Urothelium cell line (cell line): ENCODE measurements around the gene OCRL.
"Not testable (repeated sequence)": the region's sequence is repeated elsewhere in the genome, so short reads cannot be mapped to it uniquely, and the experiment has no call there.

Experiments used
- DNase-seq: peaks from one replicate; pipeline ENCODE4 v3.0.0; 2011; ENCODE audit warnings: low spot score, mixed read lengths
- FAIRE-seq: peaks from 2 replicates; lab custom pipeline; 2011; peaks lifted over from hg19 to GRCh38; lab: Jason Lieb, UNC

OCRL gene

GRCh38 chrX:129534816-129535578 is 5.1 kb upstream of the OCRL start:
- DNase-seq (peak; percentile 4), FAIRE-seq (no peak)

GRCh38 chrX:129540722-129541184 is 694 bp downstream of the OCRL start:
- FAIRE-seq (no peak), DNase-seq (peak; percentile 3)

- FAIRE-seq: no peak
- DNase-seq: no peak
Observed at GRCh38 chrX:129544780-129545179, 4.7 kb downstream of the OCRL start.

- FAIRE-seq (no peak), DNase-seq (no peak)
Observed at GRCh38 chrX:129545408-129545807, 5.3 kb downstream of the OCRL start.

GRCh38 chrX:129549124-129549523 is 9.1 kb downstream of the OCRL start:
- FAIRE-seq (no peak), DNase-seq (no peak)

- no peak for DNase-seq
- no peak for FAIRE-seq
Observed at GRCh38 chrX:129553619-129554288, 13.7 kb downstream of the OCRL start.

- FAIRE-seq, DNase-seq: not testable (repeated sequence)
Observed at GRCh38 chrX:129554816-129555215, 14.8 kb downstream of the OCRL start.

GRCh38 chrX:129556806-129557315 is 16.8 kb downstream of the OCRL start:
- DNase-seq (no peak), FAIRE-seq (no peak)

GRCh38 chrX:129557844-129558480 is 17.9 kb downstream of the OCRL start:
- FAIRE-seq: no peak
- no peak for DNase-seq

GRCh38 chrX:129559783-129560182 is 19.7 kb downstream of the OCRL start:
- no peak for DNase-seq
- no peak for FAIRE-seq

GRCh38 chrX:129561453-129561852 is 21.4 kb downstream of the OCRL start:
- DNase-seq: no peak
- FAIRE-seq: no peak

- FAIRE-seq: not testable (repeated sequence)
Observed at GRCh38 chrX:129564345-129564744, 24.3 kb downstream of the OCRL start.

GRCh38 chrX:129565046-129565650 is 25.1 kb downstream of the OCRL start:
- FAIRE-seq: no peak
- no peak for DNase-seq

More at GRCh38 chrX:129564345-129564744, 24.3 kb downstream of the OCRL start:
- not testable (repeated sequence) for DNase-seq

- FAIRE-seq (no peak), DNase-seq (no peak)
Observed at GRCh38 chrX:129566073-129566472, 26.0 kb downstream of the OCRL start.

- DNase-seq (no peak), FAIRE-seq (no peak)
Observed at GRCh38 chrX:129568349-129568748, 28.3 kb downstream of the OCRL start.

- FAIRE-seq: no peak
- no peak for DNase-seq
Observed at GRCh38 chrX:129572422-129572821, 32.4 kb downstream of the OCRL start.

GRCh38 chrX:129573652-129574051 is 33.6 kb downstream of the OCRL start:
- not testable (repeated sequence) for DNase-seq, FAIRE-seq

GRCh38 chrX:129574214-129574613 is 34.2 kb downstream of the OCRL start:
- no peak for FAIRE-seq
- DNase-seq: no peak

GRCh38 chrX:129576539-129576938 is 36.5 kb downstream of the OCRL start:
- DNase-seq: no peak
- no peak for FAIRE-seq

- DNase-seq: no peak
- no peak for FAIRE-seq
Observed at GRCh38 chrX:129577473-129577872, 37.4 kb downstream of the OCRL start.

GRCh38 chrX:129577877-129578276 is 37.8 kb downstream of the OCRL start:
- DNase-seq: no peak
- no peak for FAIRE-seq
